Gastrocnemius medialis (tissue), 4 donors: Measurements from ENCODE around the gene GABARAPL1.
A peak's percentile ranks its signal among the peaks of the same experiment; 100 is the strongest.

ENCODE experiments used
- POLR2A ChIP-seq, 2 donors: fragments of 450-650 bp; IDR thresholded peaks; one replicate each; pipeline ENCODE4 v1.6.1; 2017; ENCODE audit warnings: antibody characterized with exemption in 2 of 2, mild to moderate bottlenecking in 2 of 2, moderate library complexity in 2 of 2
- TF ChIP-seq, protein P1 (sequence below), 5 experiments: fragments of 450-650 bp in 3 of 5; fragments of 200-600 bp in 2 of 5; sonication (generic) in 2 of 5; IDR thresholded peaks in 4 of 5; conservative IDR thresholded peaks in 1 of 5; 1 replicate in 4 of 5; 2 replicates in 1 of 5; pipeline ENCODE4 v1.5.1; 2016 to 2019; ENCODE audit warnings: antibody characterized with exemption in 5 of 5, mild to moderate bottlenecking in 3 of 5, moderate library complexity in 3 of 5

DNA sequence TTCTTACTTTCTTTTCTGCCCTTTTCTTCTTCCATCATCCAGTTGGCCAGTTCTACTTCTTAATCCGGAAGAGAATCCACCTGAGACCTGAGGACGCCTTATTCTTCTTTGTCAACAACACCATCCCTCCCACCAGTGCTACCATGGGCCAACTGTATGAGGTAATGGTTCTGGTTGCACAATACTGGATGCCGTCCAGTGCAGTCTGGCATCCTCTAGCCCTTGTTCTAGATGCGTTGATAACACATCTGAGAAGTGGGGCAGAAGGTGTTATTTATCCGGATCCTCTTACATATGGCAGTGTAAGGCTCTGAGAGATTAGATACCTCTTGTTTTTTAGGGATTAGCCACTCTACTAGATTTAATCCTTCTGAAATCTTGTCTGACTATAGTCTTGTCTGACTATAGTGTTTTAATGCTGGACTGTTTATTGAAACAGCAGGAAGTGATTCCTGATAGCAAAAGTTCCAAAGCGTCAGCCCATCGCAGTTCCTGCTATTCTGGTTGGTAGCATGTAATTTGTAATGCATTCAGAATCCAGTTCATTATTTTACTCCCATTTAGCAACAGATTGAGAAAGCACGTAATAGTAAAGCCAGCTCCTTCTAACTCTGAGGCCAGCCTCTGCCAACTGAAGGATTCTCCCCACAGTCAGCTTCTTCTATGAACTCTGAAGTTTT, 7.9 kb downstream of the GABARAPL1 start:
- TF ChIP-seq, protein P1, sequence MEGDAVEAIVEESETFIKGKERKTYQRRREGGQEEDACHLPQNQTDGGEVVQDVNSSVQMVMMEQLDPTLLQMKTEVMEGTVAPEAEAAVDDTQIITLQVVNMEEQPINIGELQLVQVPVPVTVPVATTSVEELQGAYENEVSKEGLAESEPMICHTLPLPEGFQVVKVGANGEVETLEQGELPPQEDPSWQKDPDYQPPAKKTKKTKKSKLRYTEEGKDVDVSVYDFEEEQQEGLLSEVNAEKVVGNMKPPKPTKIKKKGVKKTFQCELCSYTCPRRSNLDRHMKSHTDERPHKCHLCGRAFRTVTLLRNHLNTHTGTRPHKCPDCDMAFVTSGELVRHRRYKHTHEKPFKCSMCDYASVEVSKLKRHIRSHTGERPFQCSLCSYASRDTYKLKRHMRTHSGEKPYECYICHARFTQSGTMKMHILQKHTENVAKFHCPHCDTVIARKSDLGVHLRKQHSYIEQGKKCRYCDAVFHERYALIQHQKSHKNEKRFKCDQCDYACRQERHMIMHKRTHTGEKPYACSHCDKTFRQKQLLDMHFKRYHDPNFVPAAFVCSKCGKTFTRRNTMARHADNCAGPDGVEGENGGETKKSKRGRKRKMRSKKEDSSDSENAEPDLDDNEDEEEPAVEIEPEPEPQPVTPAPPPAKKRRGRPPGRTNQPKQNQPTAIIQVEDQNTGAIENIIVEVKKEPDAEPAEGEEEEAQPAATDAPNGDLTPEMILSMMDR (IDR thresholded peaks at IDR 0.05 in 4 of 5, conservative IDR thresholded peaks at IDR 0.05 in 1 of 5) = no peak
- TF ChIP-seq POLR2A (IDR thresholded peaks at IDR 0.05) = peak in 1 of 2 donors; percentile 20
